Activated naive CD8-positive, alpha-beta T cell treated with anti-CD3 and anti-CD28 coated beads, Interleukin-2, amount 10 ng/mL, durations not matched to agents 7 days and 5 days (primary cell): ENCODE measurements around the gene ZCCHC7. TPM values are rescaled to one million over a fixed set of nuclear protein-coding genes. Genes with fewer than 3 reads are reported as not detected.

ENCODE experiments used
- ATAC-seq: fragments of 150-1000 bp; cut with Tn5 transposase; one replicate; pipeline ENCODE4 v1.10.0; 2021; ENCODE audit warnings: low read depth, moderate library complexity
- POLR2A ChIA-PET: fragments of 350-600 bp; sonication (Branson Sonifier 250); formaldehyde crosslinking; loops from one replicate; lab custom pipeline; 2021; ENCODE audit warnings: antibody characterized with exemption; lab: Charles Lee
- DNase-seq: peaks from one replicate; pipeline ENCODE4 v3.0.0; 2021
- H3K27ac Mint-ChIP-seq: one replicate; pipeline ENCODE4 v1.8.0; 2022; ENCODE audit warnings: mild to moderate bottlenecking, mixed read lengths
- H3K27me3 Mint-ChIP-seq: one replicate; pipeline ENCODE4 v1.8.0; 2022; ENCODE audit warnings: mild to moderate bottlenecking, moderate library complexity, mixed read lengths
- H3K36me3 Mint-ChIP-seq: one replicate; pipeline ENCODE4 v1.8.0; 2021; ENCODE audit warnings: mild to moderate bottlenecking, mixed read lengths
- H3K4me1 Mint-ChIP-seq: one replicate; pipeline ENCODE4 v1.8.0; 2021; ENCODE audit warnings: mixed read lengths
- H3K4me3 Mint-ChIP-seq: one replicate; pipeline ENCODE4 v1.8.0; 2022; ENCODE audit warnings: mild to moderate bottlenecking, moderate library complexity, mixed read lengths
- H3K9me3 Mint-ChIP-seq: one replicate; pipeline ENCODE4 v1.8.0; 2021; ENCODE audit warnings: mixed read lengths
- total RNA-seq, 2 experiments: library from RNA; stranded (reverse); gene quantifications; one replicate each; pipeline ENCODE4 v1.2.3, GENCODE V29; 2021

The ZCCHC7 gene
- total RNA-seq, 2 experiments from 2014 or later, result 32.8 to 33.5 TPM

- Mint-ChIP-seq H3K36me3 (peaks cover 26% of the 10 kb centered on the region), H3K9me3 (no peaks in the 10 kb centered on the region), H3K27me3 (no peaks in the 10 kb centered on the region), H3K27ac (peak overlapping the region; percentile 24), H3K4me3 (no peak overlapping the region), H3K4me1 (peaks cover 19% of the 10 kb centered on the region)
- ATAC-seq (no peak), DNase-seq (no peak)
- POLR2A ChIA-PET, result no interaction called here
Measured at GRCh38 chr9:37209431-37210386, 89.3 kb downstream of the ZCCHC7 start.

- Mint-ChIP-seq H3K27me3 (no peaks in the 10 kb centered on the region), H3K9me3 (no peaks in the 10 kb centered on the region), H3K4me3 (no peak overlapping the region), H3K36me3 (peaks cover 24% of the 10 kb centered on the region), H3K27ac (no peak overlapping the region), H3K4me1 (peaks cover 19% of the 10 kb centered on the region)
- ATAC-seq (no peak), DNase-seq (no peak)
- POLR2A ChIA-PET, result no interaction called here
Measured at GRCh38 chr9:37210737-37211523, 90.6 kb downstream of the ZCCHC7 start.

DNA sequence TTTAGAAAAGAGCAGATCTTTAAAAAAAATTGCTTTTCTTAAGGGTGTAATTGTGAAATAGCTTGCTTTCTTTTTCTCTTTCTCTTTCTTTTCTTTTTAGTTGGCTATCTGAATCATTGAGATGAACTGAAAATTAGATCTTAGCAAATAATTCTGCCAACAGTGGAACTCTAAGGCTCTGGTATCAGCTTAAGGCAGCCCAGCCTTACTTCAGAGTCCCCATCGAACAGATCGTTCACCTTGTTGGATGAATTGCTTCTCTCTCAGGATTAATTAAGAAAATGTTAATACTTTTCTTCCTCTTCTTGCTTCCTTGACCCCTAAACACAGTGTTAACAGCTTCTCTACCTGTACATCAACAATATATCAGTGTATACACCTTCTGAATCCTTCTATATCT is 92.1 kb downstream of the ZCCHC7 start:
- DNase-seq (no peak), ATAC-seq (no peak)
- no peak overlapping the region for H3K4me3 Mint-ChIP-seq
- H3K9me3 Mint-ChIP-seq, result no peaks in the 10 kb centered on the region
- H3K36me3 Mint-ChIP-seq, result peaks cover 18% of the 10 kb centered on the region
- no peaks in the 10 kb centered on the region for H3K27me3 Mint-ChIP-seq
- H3K4me1 Mint-ChIP-seq, result peaks cover 15% of the 10 kb centered on the region
- POLR2A ChIA-PET, result interaction anchor here (0.5 kb wide), 1 partner anchor 28 kb away, joined by 3 read pairs; no protein-coding TSS in a partner anchor
- H3K27ac Mint-ChIP-seq, result no peak overlapping the region

- no peaks in the 10 kb centered on the region for H3K9me3 Mint-ChIP-seq
- ATAC-seq (no peak), DNase-seq (no peak)
- no peaks in the 10 kb centered on the region for H3K27me3 Mint-ChIP-seq
- H3K4me1 Mint-ChIP-seq, result peaks cover 8% of the 10 kb centered on the region
- POLR2A ChIA-PET, result no interaction called here
- H3K4me3 Mint-ChIP-seq, result no peak overlapping the region
- H3K36me3 Mint-ChIP-seq, result peaks cover 15% of the 10 kb centered on the region
- no peak overlapping the region for H3K27ac Mint-ChIP-seq
Measured at GRCh38 chr9:37215381-37215780, 95.0 kb downstream of the ZCCHC7 start.

DNA sequence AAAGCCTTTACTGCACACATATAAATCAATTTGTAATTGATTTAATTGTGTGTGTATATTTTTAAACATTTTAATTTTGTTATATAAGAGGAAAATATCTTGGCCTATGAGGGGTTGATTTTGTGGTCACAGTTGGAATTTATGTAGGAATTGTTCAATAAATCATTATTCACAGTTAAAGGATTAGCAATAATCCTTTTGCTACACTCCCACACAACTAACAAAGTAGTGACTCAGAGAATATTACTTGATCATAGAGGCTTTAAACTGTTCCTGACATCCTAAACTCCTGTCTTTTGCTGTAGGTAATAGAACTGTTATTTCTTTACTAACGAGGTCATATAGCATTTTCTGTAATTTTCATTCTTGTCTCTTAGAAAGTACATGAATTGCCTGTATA is 95.5 kb downstream of the ZCCHC7 start:
- Mint-ChIP-seq H3K27ac (no peak overlapping the region), H3K4me3 (no peak overlapping the region), H3K27me3 (no peaks in the 10 kb centered on the region), H3K36me3 (peaks cover 18% of the 10 kb centered on the region), H3K4me1 (peaks cover 6% of the 10 kb centered on the region), H3K9me3 (no peaks in the 10 kb centered on the region)
- DNase-seq (no peak), ATAC-seq (no peak)
- POLR2A ChIA-PET, result no interaction called here

GRCh38 chr9:37217161-37217560 is 96.8 kb downstream of the ZCCHC7 start:
- Mint-ChIP-seq H3K9me3 (no peaks in the 10 kb centered on the region), H3K4me3 (no peak overlapping the region), H3K27me3 (no peaks in the 10 kb centered on the region), H3K27ac (no peak overlapping the region), H3K36me3 (peaks cover 23% of the 10 kb centered on the region), H3K4me1 (peaks cover 1% of the 10 kb centered on the region)
- POLR2A ChIA-PET, result no interaction called here
- DNase-seq, result no peak
- ATAC-seq, result no peak

DNA sequence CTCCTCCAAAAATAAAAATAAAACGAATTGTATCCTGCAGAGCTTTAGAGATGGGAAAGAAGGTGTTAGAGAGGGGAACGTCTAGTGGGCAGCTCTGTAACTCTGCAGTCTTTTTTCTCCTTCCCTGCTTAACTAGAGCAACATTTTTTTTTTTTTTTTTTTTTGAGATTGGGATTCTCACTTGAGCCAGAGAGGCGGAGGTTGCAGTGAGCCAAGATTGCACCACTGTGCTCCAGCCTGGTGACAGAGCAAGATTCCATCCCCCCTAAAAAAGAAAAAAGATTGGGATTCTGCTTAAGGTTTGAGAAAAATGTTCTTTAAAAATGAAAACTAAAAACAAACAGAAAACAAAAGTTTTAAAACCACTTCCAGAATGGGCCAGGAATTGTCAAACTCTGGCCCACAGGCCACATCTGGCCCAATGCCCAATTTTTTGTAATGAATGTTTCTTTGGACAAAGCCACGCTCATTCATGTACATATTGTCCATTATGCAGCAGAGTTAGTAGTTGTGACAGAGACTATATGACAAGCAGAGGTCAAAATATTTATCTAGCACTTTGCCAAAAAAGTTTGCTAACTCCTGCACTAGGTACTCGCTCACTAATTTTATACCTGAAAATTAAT is 98.5 kb downstream of the ZCCHC7 start:
- no peaks in the 10 kb centered on the region for H3K9me3 Mint-ChIP-seq
- ATAC-seq (no peak), DNase-seq (no peak)
- no peaks in the 10 kb centered on the region for H3K27me3 Mint-ChIP-seq
- POLR2A ChIA-PET, result interaction anchor here (0.7 kb wide), 1 partner anchor 643 kb away, joined by 3 read pairs; no protein-coding TSS in a partner anchor
- H3K27ac Mint-ChIP-seq, result no peak overlapping the region
- no peaks in the 10 kb centered on the region for H3K4me1 Mint-ChIP-seq
- peaks cover 21% of the 10 kb centered on the region for H3K36me3 Mint-ChIP-seq
- H3K4me3 Mint-ChIP-seq, result no peak overlapping the region

GRCh38 chr9:37220971-37221370 is 100.6 kb downstream of the ZCCHC7 start:
- POLR2A ChIA-PET, result no interaction called here
- Mint-ChIP-seq H3K36me3 (peaks cover 18% of the 10 kb centered on the region), H3K9me3 (no peaks in the 10 kb centered on the region), H3K4me3 (no peak overlapping the region), H3K27me3 (no peaks in the 10 kb centered on the region), H3K4me1 (no peaks in the 10 kb centered on the region), H3K27ac (no peak overlapping the region)
- ATAC-seq, result no peak
- DNase-seq, result no peak

GRCh38 chr9:37221489-37222106 is 101.2 kb downstream of the ZCCHC7 start:
- no peak overlapping the region for H3K27ac Mint-ChIP-seq
- DNase-seq (no peak), ATAC-seq (no peak)
- no peaks in the 10 kb centered on the region for H3K9me3 Mint-ChIP-seq
- H3K36me3 Mint-ChIP-seq, result peaks cover 18% of the 10 kb centered on the region
- POLR2A ChIA-PET, result no interaction called here
- no peaks in the 10 kb centered on the region for H3K4me1 Mint-ChIP-seq
- H3K27me3 Mint-ChIP-seq, result no peaks in the 10 kb centered on the region
- H3K4me3 Mint-ChIP-seq, result no peak overlapping the region

GRCh38 chr9:37229455-37229854 is 109.1 kb downstream of the ZCCHC7 start:
- POLR2A ChIA-PET, result no interaction called here
- H3K36me3 Mint-ChIP-seq, result peaks cover 10% of the 10 kb centered on the region

GRCh38 chr9:37229882-37230482 is 109.6 kb downstream of the ZCCHC7 start:
- Mint-ChIP-seq H3K4me3 (no peak overlapping the region), H3K36me3 (peaks cover 11% of the 10 kb centered on the region), H3K27me3 (no peaks in the 10 kb centered on the region), H3K27ac (no peak overlapping the region), H3K9me3 (no peaks in the 10 kb centered on the region), H3K4me1 (peaks cover 2% of the 10 kb centered on the region)
- no peak for ATAC-seq
- POLR2A ChIA-PET, result no interaction called here
- no peak for DNase-seq

More at GRCh38 chr9:37229455-37229854, 109.1 kb downstream of the ZCCHC7 start:
- no peak for ATAC-seq
- peaks cover 2% of the 10 kb centered on the region for H3K4me1 Mint-ChIP-seq
- no peak overlapping the region for H3K4me3 Mint-ChIP-seq
- no peak overlapping the region for H3K27ac Mint-ChIP-seq
- DNase-seq, result no peak
- H3K9me3 Mint-ChIP-seq, result no peaks in the 10 kb centered on the region
- no peaks in the 10 kb centered on the region for H3K27me3 Mint-ChIP-seq

GRCh38 chr9:37236822-37237221 is 116.4 kb downstream of the ZCCHC7 start:
- no peak for DNase-seq
- Mint-ChIP-seq H3K36me3 (peaks cover 26% of the 10 kb centered on the region), H3K27me3 (no peaks in the 10 kb centered on the region), H3K4me1 (peaks cover 6% of the 10 kb centered on the region), H3K4me3 (no peak overlapping the region), H3K9me3 (peaks cover 1% of the 10 kb centered on the region), H3K27ac (no peak overlapping the region)
- POLR2A ChIA-PET, result no interaction called here
- no peak for ATAC-seq
